ENCODE results near the gene GUK1. TPM values are rescaled to one million over a fixed set of nuclear protein-coding genes. Genes with fewer than 3 reads are reported as not detected.

The GUK1 gene
- polyA plus RNA-seq, 3 donors: 262 to 391 (median 316) TPM

DNA sequence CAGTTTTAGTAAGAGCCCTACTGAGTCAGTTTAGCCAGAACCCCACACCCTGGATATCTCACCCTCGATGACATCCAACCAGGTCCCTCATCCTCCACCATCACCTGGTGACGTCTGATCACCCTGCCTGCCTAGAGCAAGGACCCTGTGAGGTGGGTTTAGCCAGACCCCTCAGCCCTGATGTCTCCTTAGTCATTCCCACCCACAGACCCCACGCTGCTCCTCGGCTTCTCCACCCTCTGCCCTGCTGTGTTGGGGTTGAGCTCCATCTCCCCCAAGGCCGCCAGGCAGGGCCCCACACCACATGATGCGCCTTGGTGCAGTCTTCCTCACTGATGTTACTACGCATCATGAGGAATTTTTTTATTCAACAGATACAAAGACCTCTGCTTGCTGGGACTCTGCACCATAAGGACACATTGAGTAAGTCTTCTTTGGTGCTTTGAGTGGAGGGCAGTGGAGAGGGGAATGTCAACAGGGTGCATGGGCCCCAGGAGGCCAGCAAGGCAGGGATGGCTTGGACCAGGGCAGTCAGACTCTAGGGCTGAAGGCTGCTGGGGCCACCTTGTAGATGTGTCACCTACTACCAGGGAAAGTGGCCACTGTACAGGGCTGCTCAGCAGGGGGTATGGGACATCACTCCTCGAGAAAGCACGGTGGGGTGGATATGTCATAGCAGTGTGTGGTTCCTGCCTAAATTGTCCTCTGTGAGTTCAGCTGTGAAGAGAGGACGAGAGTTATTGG, 23.9 kb downstream of the GUK1 start:
- H3K9ac ChIP-seq (ENCODE audit: insufficient read depth, low read length, poor library complexity, severe bottlenecking): no peak overlapping the region
- H3K4me1 Mint-ChIP-seq: peaks cover 35% of the 10 kb centered on the region

More for the DNA sequence above, 23.9 kb downstream of the GUK1 start:
- Mint-ChIP-seq H3K9me3 (no peaks in the 10 kb centered on the region), H3K36me3 (peaks cover 0 to 4% of the 10 kb centered on the region in 2 donors), H3K27ac (peak overlapping the region in 6 of 7 donors; percentile 97 to 99 (median 98)), H3K27me3 (ENCODE audit: low read depth in 3 of 3) (peaks cover 2 to 28% (median 14%) of the 10 kb centered on the region in 3 donors), H3K4me3 (no peak overlapping the region)
- Histone ChIP-seq H3K27ac (ENCODE audit: low read depth in 1 of 2, low read length in 2 of 2) (peak overlapping the region; percentile 94 to 99), H3K9me3 (replicated peaks in 1 of 2; ENCODE audit: control insufficient read depth in 1 of 2, insufficient read depth in 1 of 2, low read length in 2 of 2) (no peaks in the 10 kb centered on the region), H3K4me2 (replicated peaks; ENCODE audit: extremely low read depth, low read length, poor library complexity, severe bottlenecking) (no peak overlapping the region), H4K20me1 (ENCODE audit: insufficient read depth, low read length) (no peaks in the 10 kb centered on the region), H3K4me1 (ENCODE audit: control insufficient read depth in 1 of 2, insufficient read depth in 2 of 2, low read length in 2 of 2) (peaks cover 30 to 35% of the 10 kb centered on the region in 2 donors), H3K4me3 (replicated peaks in 1 of 3; ENCODE audit: low read depth in 2 of 3, low read length in 3 of 3) (no peak overlapping the region), H3K27me3 (ENCODE audit: control insufficient read depth in 2 of 2, insufficient read depth in 2 of 2, low read length in 2 of 2) (peaks cover 0 to 16% of the 10 kb centered on the region in 2 donors), H3K36me3 (replicated peaks in 1 of 2; ENCODE audit: control insufficient read depth in 1 of 2, insufficient read depth in 2 of 2, low read length in 2 of 2) (no peaks in the 10 kb centered on the region), H2AFZ (ENCODE audit: insufficient read depth, low read depth, low read length, poor library complexity, severe bottlenecking) (no peak overlapping the region), H3K79me2 (ENCODE audit: insufficient read depth, low read length) (peaks cover 14% of the 10 kb centered on the region)
- TF ChIP-seq, protein P1, sequence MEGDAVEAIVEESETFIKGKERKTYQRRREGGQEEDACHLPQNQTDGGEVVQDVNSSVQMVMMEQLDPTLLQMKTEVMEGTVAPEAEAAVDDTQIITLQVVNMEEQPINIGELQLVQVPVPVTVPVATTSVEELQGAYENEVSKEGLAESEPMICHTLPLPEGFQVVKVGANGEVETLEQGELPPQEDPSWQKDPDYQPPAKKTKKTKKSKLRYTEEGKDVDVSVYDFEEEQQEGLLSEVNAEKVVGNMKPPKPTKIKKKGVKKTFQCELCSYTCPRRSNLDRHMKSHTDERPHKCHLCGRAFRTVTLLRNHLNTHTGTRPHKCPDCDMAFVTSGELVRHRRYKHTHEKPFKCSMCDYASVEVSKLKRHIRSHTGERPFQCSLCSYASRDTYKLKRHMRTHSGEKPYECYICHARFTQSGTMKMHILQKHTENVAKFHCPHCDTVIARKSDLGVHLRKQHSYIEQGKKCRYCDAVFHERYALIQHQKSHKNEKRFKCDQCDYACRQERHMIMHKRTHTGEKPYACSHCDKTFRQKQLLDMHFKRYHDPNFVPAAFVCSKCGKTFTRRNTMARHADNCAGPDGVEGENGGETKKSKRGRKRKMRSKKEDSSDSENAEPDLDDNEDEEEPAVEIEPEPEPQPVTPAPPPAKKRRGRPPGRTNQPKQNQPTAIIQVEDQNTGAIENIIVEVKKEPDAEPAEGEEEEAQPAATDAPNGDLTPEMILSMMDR (IDR thresholded peaks at IDR 0.05): no peak
- intact Hi-C loops (cut with micrococcal nuclease): loop anchor here in 1 of 2 donors (2.0 kb wide), 1 partner anchor 23 kb away; the partner anchor contains the start of gene GUK1
- WGBS (ENCODE audit: insufficient coverage): 88% methylated on average over 4 of the region's 10 CpGs
- no peak for DNase-seq
